ENCODE results near the gene POLR3A.
"Not testable (repeated sequence)": the region's sequence is repeated elsewhere in the genome, so short reads cannot be mapped to it uniquely, and the experiment has no call there.

POLR3A gene

DNA sequence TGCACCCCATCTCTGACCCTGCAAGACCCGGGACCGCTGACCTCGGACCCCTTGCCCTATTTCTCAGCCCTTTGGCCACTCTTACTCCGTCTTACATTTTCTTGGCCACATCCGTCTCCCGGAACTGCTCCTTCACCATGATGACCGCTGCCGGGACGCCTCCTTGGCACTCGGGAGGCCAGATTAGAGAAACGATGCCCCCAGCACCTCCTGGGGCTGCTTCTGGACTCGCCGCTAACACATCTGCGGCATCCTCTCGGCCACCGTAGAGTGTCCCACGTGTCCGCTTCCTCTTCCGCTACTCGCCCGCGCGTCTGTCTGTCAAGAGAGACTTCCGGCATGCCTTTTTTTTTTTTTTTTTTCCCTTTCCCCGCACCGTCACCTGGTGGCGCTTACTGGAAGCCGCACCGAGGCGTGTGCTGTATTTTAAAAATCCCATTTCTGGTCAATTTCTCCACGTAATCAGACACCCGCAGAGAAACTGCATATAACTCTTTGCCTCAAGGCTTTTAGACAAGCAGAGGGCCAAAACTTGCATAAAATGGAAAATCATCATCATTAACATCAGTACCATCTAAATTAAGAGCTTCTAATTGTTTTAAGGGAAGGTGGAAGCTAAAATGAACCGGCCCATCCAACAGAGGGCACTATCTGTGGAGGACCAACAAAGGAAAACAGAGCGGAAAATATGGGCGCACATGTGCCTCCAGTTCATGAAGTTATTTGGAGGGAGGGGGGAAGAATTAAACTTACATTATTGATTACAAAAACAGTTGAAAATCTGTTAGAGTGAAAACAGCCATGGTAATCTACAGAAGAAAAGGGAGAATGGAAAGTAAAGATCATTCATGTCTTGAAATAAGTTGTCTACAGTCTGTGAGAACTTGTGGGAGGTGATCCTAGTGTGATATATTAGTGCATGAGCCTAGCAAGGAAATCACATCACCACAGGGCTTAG lies at the start of gene POLR3A:
Gene POLR3A (minus strand): TSS at position 247 of the 958 bp plus-strand sequence. CDS start 108 bp downstream, at position 139.
- DNase-seq: peak; percentile 88 to 94

DNA sequence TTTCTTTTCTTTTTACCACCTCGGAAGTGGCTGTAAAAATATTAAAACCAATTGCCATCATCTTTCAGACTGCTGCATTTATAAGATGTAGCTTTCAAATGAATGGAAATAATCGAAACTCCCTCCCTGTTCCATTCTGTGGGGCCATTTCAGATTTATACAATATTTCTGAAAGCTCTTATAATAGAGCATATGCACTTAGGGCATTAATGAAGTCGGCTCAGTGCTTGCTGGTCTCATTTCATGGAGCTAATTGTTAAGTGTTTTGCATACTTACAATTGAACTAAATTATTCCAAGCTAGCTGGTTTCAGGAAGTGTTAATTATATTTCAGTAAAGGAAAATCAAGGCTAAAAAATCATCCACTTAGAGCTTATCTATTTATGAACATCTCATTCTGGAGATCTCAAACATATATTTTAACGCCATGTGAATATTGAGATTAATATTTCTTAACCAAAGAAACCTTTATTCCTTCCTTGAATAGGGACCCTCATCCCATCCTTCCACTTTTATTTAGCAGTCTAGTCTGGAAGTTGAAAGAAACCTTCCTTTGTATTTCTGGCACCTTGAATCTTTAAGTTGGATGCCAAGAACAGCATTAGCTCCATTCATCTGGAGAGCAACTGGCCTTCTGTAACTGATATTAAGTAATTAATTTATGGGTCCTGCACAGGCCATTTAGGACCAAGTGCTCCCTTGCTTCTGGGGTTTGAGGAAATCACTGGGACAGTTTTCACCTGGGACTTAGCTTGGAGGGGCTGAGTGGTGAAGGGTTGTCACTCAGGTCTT lies 49.4 kb upstream of the POLR3A start:
- DNase-seq: no peak

DNA sequence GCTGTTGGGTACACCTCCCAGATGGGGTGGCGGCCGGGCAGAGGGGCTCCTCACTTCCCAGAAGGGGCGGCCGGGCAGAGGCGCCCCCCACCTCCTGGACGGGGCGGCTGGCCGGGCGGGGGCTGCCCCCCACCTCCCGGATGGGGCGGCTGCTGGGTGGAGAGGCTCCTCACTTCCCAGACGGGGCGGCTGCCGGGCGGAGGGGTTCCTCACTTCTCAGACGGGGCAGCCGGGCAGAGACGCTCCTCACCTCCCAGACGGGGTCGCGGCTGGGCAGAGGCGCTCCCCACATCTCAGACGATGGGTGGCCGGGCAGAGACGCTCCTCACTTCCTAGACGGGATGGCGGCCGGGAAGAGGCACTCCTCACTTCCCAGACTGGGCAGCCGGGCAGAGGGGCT lies 46.5 kb upstream of the POLR3A start:
- DNase-seq: not testable (repeated sequence)

DNA sequence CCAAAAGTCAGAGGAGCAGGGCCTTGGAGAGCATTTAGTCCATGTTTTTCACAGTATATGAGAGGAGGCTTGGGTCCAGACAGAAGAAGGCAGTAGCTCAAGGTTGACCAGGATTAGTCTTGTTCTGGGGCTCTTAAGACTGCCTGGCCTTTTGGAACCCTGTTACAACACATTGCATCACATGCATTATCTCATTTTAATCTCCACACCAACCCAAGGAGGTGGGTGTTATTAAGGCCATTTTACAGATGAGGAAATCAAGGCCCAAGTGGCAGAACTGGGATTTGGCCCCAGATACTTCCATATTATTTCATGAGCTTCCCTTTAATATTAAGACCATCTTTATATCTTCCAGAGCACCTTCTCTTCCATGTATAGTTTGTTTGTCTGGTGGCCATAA lies 43.2 kb upstream of the POLR3A start:
- DNase-seq: no peak

DNA sequence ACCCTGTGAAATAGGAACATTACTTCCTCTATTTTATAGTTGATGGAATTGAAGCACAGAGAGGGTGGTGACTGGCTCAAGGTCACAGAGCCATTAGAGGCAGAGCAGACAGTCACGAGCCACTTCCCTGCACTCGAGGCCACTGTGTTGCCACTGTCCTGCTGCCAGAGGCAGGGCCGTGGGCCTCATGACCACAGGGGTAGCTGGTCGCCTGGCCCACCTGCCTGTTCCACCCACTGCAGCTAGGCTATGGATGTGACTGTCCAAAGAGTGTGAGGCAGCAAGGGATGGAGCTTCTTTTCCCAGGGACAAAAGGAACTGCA lies 42.5 kb upstream of the POLR3A start:
- no peak for DNase-seq

DNA sequence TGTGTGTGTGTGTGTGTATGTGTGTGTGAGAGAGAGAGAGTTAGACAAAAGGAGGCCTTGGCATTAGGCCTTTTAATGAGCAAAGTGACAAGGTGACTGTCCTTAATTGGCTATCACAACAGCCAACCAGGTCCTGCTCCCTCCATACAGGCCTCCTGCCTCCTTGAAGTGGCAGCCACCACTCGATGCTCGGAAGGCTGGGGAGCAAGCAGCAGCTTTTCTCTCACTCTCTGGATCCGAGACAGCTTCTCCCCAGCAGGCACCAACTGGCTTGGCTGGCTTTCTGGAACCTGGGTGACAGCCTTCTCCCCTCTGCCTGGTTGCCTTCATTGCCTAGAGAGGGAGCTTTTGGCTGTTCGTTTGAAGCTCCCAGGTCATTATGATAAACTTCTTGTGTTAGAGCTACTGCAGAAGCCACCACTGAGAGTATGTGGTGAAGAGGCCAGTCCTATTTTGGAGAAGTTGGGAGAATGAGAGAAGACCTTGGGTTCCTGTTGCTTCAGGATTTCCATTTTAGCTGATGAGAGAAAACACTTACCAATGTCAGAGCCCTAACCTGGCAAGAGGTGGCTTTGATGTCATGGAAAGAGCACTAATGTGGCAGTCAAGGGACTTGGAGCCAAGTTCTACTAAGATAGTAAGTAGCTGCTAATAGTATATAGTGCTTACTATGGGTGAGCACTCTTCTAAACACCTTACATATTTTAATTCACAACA lies 42.0 kb upstream of the POLR3A start:
- DNase-seq: no peak

DNA sequence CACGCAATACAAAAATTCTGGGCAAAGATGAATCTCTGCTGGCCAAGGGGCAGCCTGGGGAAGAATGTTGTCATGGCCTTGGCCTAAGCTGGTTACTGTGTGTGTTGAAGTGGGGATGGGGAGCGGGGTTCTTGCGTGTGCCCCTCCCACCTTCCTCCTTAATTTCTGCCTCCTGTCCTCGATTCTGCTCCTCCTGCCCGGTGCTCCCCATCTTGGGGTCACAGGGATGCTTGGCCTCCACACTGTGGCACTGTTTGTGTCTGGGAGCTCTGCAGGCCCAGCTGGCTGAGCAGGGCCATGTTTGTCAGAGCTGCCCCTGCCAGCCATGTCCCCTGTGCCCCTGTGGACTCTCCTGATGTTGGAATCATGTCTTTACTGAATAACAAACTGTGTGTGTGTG lies 41.4 kb upstream of the POLR3A start:
- DNase-seq: no peak

DNA sequence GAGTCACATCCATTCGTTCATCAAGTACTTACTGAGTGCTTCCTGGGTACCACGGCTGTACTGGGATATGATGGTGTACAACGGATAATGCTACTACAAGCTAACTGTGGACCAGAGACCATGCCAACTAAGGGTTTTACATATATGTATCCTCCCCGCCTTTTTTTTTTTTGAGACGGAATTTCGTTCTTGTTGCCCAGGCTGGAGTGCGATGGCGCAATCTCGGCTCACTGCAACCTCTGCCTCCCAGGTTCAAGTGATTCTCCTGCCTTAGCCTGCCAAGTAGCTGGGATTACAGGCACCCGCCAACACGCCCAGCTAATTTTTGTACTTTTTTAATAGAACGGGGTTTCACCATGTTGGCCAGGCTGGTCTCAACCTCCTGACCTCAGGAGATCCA lies 40.7 kb upstream of the POLR3A start:
- not testable (repeated sequence) for DNase-seq

DNA sequence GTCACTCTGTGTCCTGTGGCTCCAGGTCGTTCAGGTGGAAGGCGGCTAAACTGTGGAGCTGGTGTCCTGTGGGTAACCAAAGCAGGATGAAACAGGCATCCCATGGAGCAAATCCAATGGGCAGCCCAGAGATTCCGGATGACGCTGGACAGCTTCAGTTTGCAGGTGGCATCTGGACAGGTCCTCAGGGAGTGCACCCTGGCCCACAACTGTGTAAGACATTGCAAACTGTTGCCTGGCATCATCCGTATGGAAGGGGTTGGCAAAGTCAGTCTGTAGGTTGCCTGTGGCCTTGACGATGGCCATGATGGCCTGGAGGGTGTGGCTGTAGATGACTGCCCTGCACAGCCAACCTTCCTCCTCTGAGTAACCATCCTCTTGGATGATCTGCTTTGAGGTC lies 39.8 kb upstream of the POLR3A start:
- no peak for DNase-seq

DNA sequence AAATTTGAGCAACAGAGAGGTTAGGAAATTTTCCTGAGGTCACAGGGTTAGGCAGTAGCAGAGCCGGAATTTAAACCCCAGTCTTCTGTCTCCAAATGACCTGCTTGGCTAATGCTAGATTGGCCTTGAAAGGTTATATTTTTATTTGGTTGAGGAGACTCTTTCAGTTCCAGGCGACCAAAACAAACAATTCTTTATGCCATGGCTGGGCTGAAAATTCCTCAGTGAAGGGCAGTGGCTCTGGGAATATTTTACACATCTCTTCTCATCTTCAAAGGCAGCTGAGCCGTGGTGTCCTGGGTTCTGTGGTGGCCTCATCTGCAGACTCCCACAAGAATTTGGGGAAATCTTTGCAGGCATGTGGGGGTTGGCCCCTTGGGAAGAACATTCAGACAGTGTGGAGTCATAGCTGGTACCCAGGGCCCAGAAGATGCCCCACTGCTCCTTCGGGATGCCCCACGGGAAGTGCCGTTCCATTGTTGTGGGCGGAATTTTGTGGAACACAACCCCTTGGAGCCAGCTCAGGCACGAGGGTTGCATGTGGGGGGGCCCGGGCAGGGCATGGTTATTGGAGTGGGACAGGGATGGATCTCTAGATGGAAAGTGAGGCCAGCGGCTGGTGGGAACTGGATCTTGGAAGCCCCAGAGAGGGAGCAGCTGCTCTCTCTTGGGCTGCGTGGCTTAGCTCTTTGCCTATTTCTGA lies 37.6 kb upstream of the POLR3A start:
- DNase-seq: no peak

DNA sequence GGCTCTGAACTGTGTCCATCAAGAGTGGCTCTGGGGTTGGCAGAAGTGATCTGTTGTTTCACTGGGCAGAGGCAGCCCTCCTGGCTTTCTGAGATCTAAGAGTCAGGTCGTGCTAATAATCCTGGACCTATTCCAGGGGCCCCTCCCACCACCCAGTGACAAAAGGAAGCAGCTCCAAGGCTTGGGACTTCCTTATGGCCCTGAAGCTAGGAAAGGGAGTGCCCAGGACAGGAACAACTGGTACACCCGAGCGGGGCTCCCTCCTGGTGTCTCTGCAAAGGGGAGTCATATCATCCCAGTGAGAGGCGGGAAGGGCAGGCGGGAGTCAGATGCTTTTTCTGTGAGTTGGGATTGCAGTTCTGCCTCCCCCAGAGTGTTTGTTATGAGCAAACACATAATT lies 36.7 kb upstream of the POLR3A start:
- DNase-seq: no peak

DNA sequence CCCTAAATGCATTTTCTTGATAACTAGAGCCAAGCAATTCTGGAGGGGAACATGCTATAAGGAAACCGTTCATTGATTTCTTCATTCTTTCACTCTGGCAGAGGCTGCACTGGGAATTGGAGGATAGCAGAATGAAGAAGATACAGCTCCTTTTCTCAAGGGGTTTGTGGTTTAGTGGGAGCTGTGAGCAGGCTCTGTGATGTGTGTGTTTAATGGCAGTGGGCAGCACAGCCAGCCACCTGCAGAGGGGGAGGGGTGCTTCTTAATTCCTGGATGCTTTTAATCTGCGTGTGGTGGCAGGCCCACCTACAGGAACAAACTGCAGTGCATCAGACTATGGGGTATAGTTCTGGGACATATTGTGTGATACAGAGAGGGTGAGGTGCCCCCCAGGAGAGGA lies 36.3 kb upstream of the POLR3A start:
- no peak for DNase-seq

DNA sequence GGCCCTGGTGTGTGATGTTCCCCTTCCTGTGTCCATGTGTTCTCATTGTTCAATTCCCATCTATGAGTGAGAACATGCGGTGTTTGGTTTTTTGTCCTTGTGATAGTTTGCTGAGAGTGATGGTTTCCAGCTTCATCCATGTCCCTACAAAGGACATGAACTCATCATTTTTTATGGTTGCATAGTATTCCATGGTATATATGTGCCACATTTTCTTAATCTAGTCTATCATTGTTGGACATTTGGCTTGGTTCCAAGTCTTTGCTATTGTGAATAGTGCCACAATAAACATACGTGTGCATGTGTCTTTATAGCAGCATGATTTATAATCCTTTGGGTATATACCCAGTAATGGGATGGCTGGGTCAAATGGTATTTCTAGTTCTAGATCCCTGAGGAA lies 35.6 kb upstream of the POLR3A start:
- not testable (repeated sequence) for DNase-seq

DNA sequence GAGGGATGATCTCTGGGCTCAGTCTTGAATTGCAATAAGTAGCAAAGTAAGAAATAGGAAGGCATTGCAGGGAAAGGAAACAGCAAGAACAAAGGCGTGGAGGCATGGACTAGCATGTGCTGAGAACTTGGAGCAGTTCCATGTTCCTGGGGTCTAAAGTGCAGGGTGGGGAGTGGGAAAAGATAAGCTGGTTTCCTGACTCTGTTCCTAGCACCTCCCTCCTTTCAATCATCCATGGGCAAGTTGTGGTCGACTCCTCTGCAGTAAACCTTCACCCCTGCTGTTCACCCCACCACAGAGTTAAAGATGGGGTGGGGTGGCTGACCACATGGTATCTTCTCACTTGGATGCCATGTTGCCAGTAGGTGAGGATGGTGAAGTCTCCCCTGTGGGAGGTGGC lies 33.9 kb upstream of the POLR3A start:
- DNase-seq: no peak

DNA sequence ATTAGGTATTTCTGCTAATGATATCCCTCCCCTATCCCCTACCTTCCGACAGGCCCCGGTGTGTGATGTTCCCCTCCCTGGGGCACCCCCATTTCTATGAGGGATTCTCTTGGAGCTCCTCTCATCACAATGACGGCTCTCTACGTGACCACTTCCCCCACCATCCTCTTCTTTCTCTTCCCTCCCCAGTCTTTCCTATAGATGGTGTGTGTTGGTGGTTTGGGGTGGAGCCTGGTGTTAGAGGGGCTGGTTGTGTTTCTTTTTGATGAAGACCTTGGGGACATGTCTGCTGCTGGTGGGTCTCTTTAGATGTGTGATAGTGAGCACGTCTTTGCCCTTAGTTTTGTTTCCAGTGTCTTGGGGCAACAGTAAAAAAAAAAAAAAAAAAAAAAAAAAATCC lies 33.0 kb upstream of the POLR3A start:
- no peak for DNase-seq

DNA sequence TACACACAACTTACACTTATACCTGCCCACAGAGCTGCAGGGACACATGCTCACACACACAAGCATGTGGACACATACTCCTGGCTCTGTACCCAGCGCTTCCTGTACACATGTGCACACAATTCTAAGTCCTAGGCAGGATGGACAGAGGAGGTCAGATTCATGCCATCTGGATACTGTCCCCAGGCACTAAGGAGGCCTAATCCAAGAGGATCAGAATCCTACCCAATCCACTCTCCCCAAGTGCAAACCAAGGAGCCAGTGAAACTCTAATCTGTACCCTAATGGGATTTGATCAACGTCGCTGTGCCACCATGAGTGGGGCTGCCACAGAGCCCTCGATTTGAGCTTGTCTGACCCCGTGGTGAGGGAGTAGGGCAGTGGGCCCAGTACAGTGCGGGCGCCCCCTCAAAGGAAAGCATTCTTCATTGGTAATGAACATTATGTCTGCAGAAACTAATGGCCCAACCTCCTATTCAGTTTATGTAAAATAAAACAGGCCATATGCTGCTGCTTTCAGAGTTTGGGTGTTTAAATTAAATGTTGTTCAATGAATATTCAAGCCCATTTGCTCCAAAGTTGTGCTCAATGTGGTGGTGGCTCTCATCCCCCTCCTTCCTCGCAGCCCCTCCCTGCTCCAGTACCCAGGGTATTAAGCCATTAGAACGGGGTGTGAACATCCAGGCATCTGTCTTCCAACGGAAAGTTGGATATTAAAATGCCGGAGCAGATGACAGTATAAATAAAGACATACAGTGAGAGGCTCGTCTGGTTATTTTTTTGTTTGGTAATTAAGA lies 30.8 kb upstream of the POLR3A start:
- no peak for DNase-seq

DNA sequence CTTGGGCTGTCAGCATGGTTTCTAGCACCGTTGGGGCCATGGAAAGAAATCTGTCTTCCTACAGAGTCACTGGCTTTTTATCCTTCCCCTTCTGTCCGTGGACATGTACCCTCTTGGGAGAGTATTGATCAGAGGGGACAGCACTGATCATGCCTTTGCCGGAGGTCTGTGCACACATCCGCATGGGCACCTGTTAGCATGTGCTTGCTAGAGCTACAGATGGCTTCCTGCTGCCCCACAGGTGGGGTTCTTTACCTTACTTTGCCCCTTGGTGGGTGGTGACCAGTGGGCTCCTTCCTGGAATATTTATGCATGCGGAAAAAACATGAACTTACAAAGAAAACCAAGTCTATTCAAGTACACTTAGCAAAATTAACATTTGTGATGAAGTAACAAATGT lies 29.2 kb upstream of the POLR3A start:
- no peak for DNase-seq

DNA sequence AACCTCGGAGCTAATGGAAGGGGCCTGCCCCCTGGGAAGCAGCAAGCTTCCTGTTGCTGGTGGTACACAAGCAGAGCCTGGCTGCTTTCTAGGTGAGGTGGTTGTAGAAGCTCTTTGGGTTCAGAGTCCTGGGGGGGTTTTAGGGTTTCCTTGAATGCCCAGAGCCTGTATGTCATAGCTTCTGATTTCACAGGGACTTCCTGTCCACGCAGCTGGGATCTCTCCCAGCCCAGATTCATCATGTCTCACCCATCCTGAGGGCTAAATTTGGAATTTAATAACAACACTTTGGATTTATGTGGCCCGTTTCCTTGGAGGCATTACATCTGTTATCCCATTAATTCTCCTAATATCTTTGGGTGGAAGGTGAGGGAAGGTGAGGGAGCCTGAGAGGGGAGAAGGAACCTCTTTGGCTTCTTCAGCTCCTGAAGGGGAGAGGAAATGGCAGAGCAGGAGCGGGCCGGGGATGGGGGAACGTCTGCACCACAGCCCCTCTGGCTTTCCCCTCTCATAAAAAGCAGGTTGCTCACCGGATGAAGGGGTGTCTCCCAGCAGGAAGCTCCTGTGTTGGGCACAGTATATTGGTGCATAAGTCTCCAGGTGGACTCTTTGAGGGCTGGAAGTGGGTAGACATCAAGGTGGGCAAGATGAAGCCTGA lies 24.0 kb upstream of the POLR3A start:
- DNase-seq: no peak

DNA sequence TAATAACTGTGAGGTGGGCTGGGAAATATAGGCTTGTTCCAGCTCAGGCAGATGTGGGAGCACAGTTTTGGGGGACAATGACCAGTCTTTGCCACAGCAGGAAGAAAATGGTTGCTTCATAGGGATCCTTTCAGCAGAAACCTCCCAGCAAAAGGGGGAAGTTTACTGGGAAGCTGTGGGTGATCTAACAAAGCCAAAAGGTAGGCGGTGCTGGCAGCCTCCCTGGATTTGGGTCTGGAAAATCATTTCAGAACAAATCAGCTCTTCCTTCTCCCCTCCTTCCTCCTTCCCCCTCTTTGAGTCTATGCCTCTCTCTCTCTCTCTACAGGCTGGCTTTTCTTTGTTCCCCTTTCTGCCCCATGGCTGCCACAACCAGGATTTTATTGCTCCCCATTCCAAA lies 20.5 kb upstream of the POLR3A start:
- no peak for DNase-seq

DNA sequence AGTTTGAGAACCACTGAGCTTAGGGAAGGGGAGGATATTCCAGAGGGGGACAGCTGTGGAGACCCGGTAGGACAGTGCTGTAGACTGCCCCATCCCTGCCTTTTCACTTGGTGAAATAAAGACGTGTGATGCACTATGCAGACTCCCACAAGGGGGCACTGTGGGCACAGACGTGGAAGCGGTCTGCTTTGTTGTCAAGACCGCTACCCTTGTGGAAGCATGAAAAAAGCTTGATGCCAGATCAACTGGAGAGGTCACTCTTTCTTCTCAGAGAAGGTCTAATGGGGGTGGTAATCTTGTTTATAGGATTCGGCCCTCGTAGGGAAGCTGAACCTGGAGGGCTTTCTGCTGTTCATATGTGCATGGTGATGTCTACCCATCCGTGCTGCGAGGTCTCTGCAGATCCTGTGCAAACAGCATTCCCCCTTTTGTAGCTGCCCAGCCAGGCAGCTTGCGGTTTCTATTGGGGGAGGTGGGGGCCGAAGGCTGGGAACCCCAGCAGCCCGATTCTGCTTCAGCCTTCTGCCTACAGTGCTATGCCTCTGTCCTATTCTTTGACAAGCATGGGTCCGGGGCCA lies 18.1 kb upstream of the POLR3A start:
- DNase-seq: peak; percentile 66 to 88

DNA sequence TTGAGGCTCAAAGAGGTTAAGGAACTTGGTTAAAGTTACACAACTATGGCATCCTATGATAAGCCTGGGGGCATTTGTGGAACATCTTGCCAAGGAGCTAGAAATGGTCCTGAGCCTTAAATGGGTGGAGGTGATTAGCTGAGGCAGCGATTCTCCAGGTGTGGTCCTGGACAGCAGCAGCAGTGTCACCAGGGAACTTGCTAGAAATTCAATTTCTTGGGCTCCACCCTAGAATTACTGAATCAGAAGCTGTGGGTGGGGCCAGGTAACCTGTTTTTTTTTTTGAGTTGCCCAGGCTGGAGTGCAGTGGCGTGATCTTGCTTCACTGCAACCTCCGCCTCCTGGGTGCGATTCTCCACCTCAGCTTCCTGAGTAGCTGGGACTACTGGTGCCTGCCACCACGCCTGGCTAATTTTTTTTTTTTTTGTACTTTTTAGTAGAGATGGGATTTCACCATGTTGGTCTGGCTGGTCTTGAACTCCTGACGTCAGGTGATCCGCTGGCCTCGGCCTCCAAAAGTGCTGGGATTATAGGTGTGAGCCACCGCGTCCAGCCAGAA lies 17.5 kb upstream of the POLR3A start:
- DNase-seq: no peak

Data from NCI-H526 (cell line).